HG03280 (cell line): ENCODE data around the gene SLC25A47.
"Not testable (repeated sequence)": the region's sequence is repeated elsewhere in the genome, so short reads cannot be mapped to it uniquely, and the experiment has no call there.

Experiments used
- ATAC-seq: cut with Tn5 transposase; IDR thresholded peaks from one replicate; pipeline ENCODE4 v1.9.1; 2021; ENCODE audit warnings: mild to moderate bottlenecking, moderate library complexity; ENCODE audit not compliant: unreplicated experiment

SLC25A47 gene

DNA sequence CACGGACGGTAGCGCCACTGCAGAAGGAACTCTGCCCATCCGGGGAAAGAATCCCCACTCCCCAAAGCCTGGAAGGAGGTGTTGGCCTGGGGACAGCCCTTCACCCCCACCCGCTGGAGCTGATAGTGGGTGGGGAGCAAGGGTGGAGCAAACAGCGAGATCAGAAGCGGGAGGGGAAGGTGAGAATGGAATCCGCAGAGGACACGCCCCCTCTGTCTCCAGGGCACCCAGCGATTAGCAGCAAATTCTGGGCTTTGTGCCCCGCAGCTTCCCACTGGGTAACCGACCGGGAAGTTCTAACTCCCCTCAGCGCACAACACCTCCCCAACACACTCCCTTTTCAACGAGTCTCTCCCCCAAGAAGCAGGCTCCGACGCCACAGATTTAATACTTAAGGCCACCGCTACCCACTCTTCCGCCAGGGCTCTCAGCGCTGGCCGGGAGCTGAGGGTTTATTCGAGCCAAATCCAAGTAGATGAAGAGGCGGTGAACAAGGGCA lies 18.3 kb upstream of the SLC25A47 start:
- no peak for ATAC-seq

GRCh38 chr14:100305324-100306100 lies 17.6 kb upstream of the SLC25A47 start:
- ATAC-seq: peak; percentile 7

DNA sequence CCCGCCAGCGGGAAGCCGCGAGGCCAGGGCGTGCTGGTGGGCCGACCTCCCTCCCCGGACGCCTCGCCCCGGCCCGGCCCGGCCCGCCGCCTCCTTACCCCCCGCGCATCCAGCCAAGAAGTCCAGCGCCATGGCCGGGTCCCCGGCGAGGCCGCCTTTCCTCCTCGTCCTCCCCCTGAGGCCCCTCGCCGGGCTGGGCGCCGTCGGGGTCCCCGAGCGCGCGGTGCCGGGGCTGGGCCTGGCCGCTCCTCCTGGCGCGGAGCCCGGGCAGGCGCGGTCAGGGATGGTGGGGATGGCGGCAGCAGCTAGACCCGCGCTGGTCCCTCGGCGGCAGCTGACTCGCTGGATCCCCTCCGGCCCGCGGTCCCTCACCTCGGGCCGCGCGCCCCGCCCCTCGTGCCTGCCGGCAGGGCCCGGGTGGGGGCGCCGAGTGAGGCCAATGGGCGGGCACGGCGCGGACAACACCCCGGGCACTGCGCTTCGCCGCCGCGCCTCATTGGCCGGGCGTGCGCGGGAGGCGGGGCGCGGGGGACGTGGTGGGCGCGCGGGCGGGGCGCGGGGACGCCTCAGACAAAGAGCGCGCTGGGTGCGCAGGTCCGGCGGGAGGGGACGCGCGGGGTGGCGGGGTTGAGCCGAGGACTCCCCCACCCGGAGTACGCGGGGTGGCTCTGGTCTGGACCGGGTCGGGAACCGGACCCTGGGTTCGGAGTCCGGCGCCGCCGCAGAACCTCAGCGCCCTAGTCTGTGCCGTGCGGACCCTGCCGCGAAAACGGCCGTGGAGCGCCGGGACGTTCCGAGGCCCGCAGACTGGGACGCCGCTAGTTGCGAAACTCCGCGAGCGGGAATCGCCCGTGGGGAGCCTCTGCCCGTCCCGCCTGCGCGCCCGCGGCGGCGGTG lies 16.8 kb upstream of the SLC25A47 start, which contains the start of gene SLC25A29:
Gene SLC25A29 (minus strand): TSS at position 344 of the 897 bp plus-strand sequence. CDS start 212 bp downstream, at position 132.
- ATAC-seq: peak; percentile 87

GRCh38 chr14:100306998-100307765 lies 16.0 kb upstream of the SLC25A47 start:
- no peak for ATAC-seq

- ATAC-seq: no peak
Measured at GRCh38 chr14:100307766-100308426, 15.2 kb upstream of the SLC25A47 start.

GRCh38 chr14:100308427-100308792 lies 14.7 kb upstream of the SLC25A47 start:
- ATAC-seq: not testable (repeated sequence)

DNA sequence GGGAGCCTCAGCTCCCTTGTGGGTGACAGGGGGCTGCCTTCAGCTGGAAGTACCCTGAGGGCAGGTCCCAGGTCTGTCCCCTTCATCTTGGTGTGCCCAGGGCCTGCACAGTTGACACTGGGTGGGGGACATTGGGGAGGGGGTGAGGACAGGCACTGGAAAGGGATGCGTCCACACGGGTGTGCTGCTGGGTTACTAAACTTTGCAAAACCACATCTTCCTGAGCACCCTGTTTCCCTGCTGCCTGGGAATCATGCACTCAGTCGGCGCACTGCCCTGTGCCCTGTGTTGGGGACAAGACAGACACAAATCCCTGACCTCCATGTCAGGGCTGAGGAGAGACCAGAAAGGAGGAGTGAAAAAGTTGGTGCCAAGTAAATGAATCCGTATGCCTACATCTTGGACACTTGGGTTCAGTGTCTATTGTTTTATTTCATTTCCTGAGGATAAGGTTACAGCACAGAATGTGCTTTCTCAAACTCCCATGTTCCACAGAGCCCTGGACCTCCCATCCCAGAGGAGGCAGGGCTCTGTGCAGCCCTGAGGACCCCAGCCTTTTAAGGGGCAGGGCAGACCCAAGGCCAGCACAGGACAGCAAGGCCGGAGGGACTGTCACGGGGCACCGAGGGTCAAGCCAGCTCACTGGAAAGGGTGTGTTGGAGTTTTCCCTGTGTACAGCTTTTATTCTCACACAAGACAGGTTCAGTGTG lies 14.0 kb upstream of the SLC25A47 start:
- no peak for ATAC-seq

DNA sequence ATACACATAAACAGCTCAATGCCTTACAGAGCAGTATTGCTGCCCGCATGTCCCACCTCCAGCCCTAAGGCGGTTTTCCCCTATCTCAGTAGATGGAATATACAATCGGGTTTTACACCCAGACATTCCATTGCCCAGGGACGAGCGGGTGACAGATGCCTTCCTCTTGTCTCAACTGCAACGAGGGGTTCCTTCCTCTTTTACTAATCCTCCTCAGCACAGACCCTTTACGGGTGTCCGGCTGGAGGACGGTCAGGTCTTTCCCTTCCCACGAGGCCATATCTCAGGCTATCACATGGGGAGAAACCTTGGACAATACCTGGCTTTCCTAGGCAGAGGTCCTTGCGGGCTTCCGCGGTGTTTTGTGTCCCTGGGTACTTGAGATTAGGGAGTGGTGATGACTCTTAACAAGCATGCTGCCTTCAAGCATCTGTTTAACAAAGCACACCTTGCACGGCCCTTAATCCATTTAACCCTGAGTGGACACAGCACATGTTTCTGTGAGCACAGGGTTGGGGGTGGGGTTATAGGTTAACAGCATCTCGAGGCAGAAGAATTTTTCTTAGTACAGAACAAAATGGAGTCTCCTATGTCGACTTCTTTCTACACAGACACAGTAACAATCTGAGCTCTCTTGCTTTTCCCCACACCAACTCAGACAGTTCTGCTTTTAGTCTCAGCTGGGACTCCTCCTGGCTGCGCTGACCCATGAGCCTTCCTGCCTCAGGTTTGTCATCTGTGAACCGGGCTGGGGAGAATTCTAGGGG lies 10.8 kb upstream of the SLC25A47 start:
- not testable (repeated sequence) for ATAC-seq

GRCh38 chr14:100312877-100313400 lies 10.2 kb upstream of the SLC25A47 start:
- no peak for ATAC-seq

- ATAC-seq: no peak
Measured at GRCh38 chr14:100313464-100314230, 9.5 kb upstream of the SLC25A47 start.

DNA sequence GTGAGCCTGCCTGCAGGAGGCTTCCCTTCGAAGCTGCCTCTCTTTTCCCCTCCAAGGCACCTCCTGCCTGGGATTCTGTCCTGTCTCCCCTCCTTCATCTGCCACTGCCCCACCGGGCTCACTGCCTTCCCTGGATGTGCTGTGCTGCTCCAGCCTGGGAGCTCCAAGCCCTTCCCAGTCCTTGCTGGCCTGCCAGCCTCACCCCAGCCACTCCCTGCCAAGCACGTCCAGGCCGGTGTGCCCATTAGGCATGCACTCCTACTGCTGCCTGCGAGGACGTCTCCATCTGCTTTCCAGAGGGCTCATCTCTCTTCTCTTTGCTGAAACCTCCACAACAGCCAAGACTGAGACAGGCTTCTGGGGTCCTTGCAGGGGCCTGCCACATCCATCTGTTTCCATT lies 8.4 kb upstream of the SLC25A47 start:
- ATAC-seq: no peak

DNA sequence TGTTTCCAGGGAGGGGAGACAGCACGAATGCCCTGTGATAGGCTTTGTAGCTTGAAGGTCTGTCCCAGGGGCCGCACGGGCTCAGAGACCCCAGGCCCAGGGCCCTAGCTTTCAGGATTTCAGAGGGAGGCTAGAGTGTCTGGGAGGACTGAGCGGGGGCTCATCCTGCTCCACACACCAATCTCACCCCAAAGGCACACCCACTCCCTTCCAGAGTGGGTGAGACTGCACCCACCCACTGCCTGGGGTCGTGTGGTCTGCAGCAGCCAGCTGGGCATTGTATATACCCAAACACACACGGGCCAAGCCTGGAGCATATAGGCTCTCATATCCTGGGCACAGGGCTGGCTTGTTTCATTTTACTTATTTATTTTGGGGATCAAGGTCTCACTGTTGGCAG lies 5.8 kb upstream of the SLC25A47 start:
- no peak for ATAC-seq

DNA sequence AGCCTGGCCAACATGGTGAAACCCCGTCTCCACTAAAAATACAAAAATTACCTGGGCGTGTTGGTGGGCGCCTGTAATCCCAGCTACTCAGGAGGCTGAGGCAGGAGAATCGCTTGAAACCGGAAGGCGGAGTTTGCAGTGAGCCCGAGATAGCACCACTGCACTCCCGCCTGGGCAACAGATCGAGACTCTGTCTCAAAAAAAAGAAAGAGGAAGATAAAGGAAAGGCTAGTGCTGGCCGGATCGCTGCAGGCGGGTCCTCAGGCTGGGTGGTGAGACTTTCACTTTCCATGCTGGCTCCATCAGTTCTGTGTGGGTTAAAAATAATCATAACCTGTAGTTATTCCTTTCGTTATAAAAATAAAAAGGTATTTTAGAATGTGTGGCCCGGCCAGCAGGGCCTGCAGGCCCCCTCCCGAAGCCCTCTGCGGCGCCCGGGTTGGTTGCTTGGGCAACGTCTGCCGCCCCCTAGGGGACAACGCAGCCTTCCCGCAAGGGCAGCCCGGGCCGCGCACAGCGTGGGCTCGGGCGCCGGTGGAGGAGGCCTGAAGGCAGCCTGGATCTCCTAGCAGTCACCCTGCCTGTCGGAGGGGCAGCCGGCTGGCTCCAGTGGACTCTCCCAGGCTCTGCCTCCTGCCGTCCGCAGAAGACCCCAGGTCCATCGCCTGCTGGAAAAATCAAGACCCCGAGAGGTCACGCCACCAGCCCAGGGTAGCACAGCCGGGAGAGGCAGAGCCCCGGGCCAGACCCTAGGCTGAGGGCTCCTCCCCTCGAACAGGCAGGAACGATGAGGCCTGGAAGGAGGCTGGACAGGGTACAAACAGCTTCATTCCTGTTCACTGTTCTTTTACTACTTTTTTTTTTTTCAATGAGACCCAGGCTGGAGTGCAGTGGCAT lies 5.0 kb upstream of the SLC25A47 start:
- ATAC-seq: peak; percentile 92

DNA sequence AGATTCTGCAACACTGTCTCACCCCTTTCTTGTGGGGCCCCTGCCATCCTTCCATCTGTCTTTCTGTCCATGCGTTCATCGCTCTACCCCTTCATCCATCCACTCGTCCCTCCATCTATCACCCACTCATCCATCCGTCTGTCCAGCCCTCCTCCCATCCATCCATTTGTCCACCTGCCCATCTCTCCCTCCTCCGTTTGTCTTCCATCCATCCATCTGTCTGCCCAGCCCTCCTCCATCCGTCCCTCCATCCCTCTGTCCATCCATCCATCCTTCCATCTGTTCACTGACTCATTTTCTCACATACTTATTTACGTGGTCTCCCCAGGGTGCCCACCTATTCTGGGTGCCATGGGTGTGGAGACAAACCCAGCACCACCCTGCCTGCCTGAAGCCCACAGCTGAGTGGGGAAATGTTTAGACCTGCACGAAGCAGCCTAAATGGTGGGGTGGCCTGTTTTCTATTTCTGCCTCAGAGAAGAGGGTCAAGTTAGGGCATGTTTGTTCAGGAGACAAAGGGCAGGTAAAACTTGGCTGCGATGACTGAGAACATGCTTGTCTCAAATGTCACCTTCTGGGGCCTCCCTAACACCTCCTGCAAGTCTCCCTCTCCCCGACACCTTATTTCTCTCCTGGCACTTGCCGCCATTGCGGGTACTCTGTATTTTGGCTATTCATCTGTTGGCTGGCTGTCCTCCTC lies 2.8 kb upstream of the SLC25A47 start:
- no peak for ATAC-seq

GRCh38 chr14:100321473-100322137 lies 1.5 kb upstream of the SLC25A47 start:
- no peak for ATAC-seq
